Parathyroid adenoma (tissue), 2 donors: ENCODE results near the gene FBXW4.

Experiments
- H2AFZ ChIP-seq: fragments of 300-600 bp; sonication (generic); one replicate; pipeline ENCODE4 v1.7.0; 2017; ENCODE audit warnings: antibody characterized with exemption, mild to moderate bottlenecking
- H3K27ac ChIP-seq: fragments of 300-600 bp; sonication (generic); one replicate; pipeline ENCODE4 v1.7.0; 2017
- H3K27me3 ChIP-seq: fragments of 300-600 bp; sonication (generic); one replicate; pipeline ENCODE4 v1.7.0; 2017; ENCODE audit warnings: low read length; ENCODE audit not compliant: control insufficient read depth, insufficient read depth
- H3K36me3 ChIP-seq: fragments of 300-600 bp; sonication (generic); one replicate; pipeline ENCODE4 v1.7.0; 2017; ENCODE audit warnings: low read length; ENCODE audit not compliant: control insufficient read depth, insufficient read depth
- H3K4me1 ChIP-seq: fragments of 300-600 bp; sonication (generic); one replicate; pipeline ENCODE4 v1.7.0; 2017; ENCODE audit warnings: control low read depth
- H3K4me2 ChIP-seq: fragments of 300-600 bp; sonication (generic); one replicate; pipeline ENCODE4 v1.7.0; 2017; ENCODE audit warnings: low read length
- H3K4me3 ChIP-seq: fragments of 300-600 bp; sonication (generic); one replicate; pipeline ENCODE4 v1.7.0; 2017; ENCODE audit warnings: low read depth, low read length
- H3K79me2 ChIP-seq: fragments of 300-600 bp; sonication (generic); one replicate; pipeline ENCODE4 v1.7.0; 2017; ENCODE audit warnings: control low read depth
- H3K9ac ChIP-seq: fragments of 300-600 bp; sonication (generic); one replicate; pipeline ENCODE4 v1.7.0; 2017; ENCODE audit warnings: mild to moderate bottlenecking
- H3K9me3 ChIP-seq: fragments of 300-600 bp; sonication (generic); one replicate; pipeline ENCODE4 v1.7.0; 2017; ENCODE audit warnings: low read length; ENCODE audit not compliant: control insufficient read depth
- CTCF ChIP-seq: fragments of 300-600 bp; sonication (generic); IDR thresholded peaks from one replicate; pipeline ENCODE4 v1.7.0; 2017; ENCODE audit warnings: antibody characterized with exemption, mild to moderate bottlenecking
- donor health status: primary hyperparathyroidism.

Gene FBXW4

GRCh38 chr10:101658975-101659374 lies 36.0 kb downstream of the FBXW4 start:
- H3K4me3 ChIP-seq: no peak overlapping the region
- H3K36me3 ChIP-seq: no peaks in the 10 kb centered on the region
- no peaks in the 10 kb centered on the region for H3K4me1 ChIP-seq

GRCh38 chr10:101656890-101657289 lies 38.1 kb downstream of the FBXW4 start:
- Histone ChIP-seq H3K36me3 (no peaks in the 10 kb centered on the region), H3K9ac (no peak overlapping the region), H3K27me3 (no peaks in the 10 kb centered on the region), H3K27ac (no peak overlapping the region), H3K4me1 (no peaks in the 10 kb centered on the region), H2AFZ (no peak overlapping the region), H3K4me2 (no peak overlapping the region), H3K4me3 (no peak overlapping the region), H3K9me3 (no peaks in the 10 kb centered on the region), H3K79me2 (peaks cover 31% of the 10 kb centered on the region)
- no peak for TF ChIP-seq CTCF

More at GRCh38 chr10:101658975-101659374, 36.0 kb downstream of the FBXW4 start:
- no peak overlapping the region for H3K27ac ChIP-seq
- TF ChIP-seq CTCF: no peak
- H3K9me3 ChIP-seq: no peaks in the 10 kb centered on the region
- H2AFZ ChIP-seq: no peak overlapping the region
- H3K4me2 ChIP-seq: no peak overlapping the region
- no peaks in the 10 kb centered on the region for H3K27me3 ChIP-seq
- H3K79me2 ChIP-seq: peaks cover 29% of the 10 kb centered on the region
- H3K9ac ChIP-seq: no peak overlapping the region

GRCh38 chr10:101655570-101655969 lies 39.4 kb downstream of the FBXW4 start:
- no peak for TF ChIP-seq CTCF
- H3K4me1 ChIP-seq: no peaks in the 10 kb centered on the region
- H2AFZ ChIP-seq: no peak overlapping the region
- H3K36me3 ChIP-seq: no peaks in the 10 kb centered on the region
- H3K9ac ChIP-seq: no peak overlapping the region
- H3K4me2 ChIP-seq: no peak overlapping the region
- H3K79me2 ChIP-seq: peaks cover 30% of the 10 kb centered on the region
- no peaks in the 10 kb centered on the region for H3K9me3 ChIP-seq
- no peaks in the 10 kb centered on the region for H3K27me3 ChIP-seq
- no peak overlapping the region for H3K4me3 ChIP-seq
- no peak overlapping the region for H3K27ac ChIP-seq

GRCh38 chr10:101653536-101653935 lies 41.4 kb downstream of the FBXW4 start:
- H3K9me3 ChIP-seq: no peaks in the 10 kb centered on the region
- no peak overlapping the region for H3K4me3 ChIP-seq
- no peak overlapping the region for H3K4me2 ChIP-seq
- H3K27me3 ChIP-seq: no peaks in the 10 kb centered on the region
- H2AFZ ChIP-seq: no peak overlapping the region
- no peak for TF ChIP-seq CTCF
- peaks cover 5% of the 10 kb centered on the region for H3K4me1 ChIP-seq
- no peak overlapping the region for H3K27ac ChIP-seq
- peaks cover 28% of the 10 kb centered on the region for H3K79me2 ChIP-seq
- H3K9ac ChIP-seq: no peak overlapping the region
- H3K36me3 ChIP-seq: no peaks in the 10 kb centered on the region

- Histone ChIP-seq H3K79me2 (peaks cover 39% of the 10 kb centered on the region), H3K9me3 (no peaks in the 10 kb centered on the region), H3K4me1 (peaks cover 8% of the 10 kb centered on the region), H3K4me2 (no peak overlapping the region), H3K9ac (no peak overlapping the region), H3K36me3 (no peaks in the 10 kb centered on the region), H3K27ac (no peak overlapping the region), H3K4me3 (no peak overlapping the region), H2AFZ (no peak overlapping the region), H3K27me3 (no peaks in the 10 kb centered on the region)
- no peak for TF ChIP-seq CTCF
These were observed 43.6 kb downstream of the FBXW4 start for GRCh38 chr10:101651336-101651735.
